Left cardiac atrium (tissue), 4 donors: ENCODE measurements around the gene ZNF83. TPM values are rescaled to one million over a fixed set of nuclear protein-coding genes. Genes with fewer than 3 reads are reported as not detected.
A peak's percentile ranks its signal among the peaks of the same experiment; 100 is the strongest.
"Not testable (repeated sequence)": the region's sequence is repeated elsewhere in the genome, so short reads cannot be mapped to it uniquely, and the experiment has no call there.

Experiments used
- ATAC-seq, 2 donors: fragments of 200-7000 bp; cut with Tn5 transposase; one replicate each; pipeline ENCODE4 v1.9.1; 2020; ENCODE audit warnings: mild to moderate bottlenecking in 2 of 2, moderate library complexity in 2 of 2
- DNase-seq: peaks from one replicate; pipeline ENCODE4 v3.0.0-alpha.2; 2020
- intact Hi-C, 2 donors: fragments of 100-400 bp; cut with DNase I; formaldehyde crosslinking; loops; one replicate each; pipeline versions ENCODE4 v1.14.1 to v1.15.1; 2022 to 2023
- total RNA-seq, 2 donors: library from RNA; stranded (reverse); fragmentation: NEBNext Ultra II Directional; extraction: Animal tissue kit (Norgen Biotek cat#: 25700); gene quantifications; one replicate each; pipeline ENCODE4 v1.2.1, GENCODE V29; 2021
- donor health status: DM: no; HTN: yes; CAD: no.
- donor health status: DM: no; HTN: yes; CAD: no; lungs with severe emphysema.
- donor health status: DM: yes; HTN: yes; CAD: no.
- donor health status: Dilated cardiomyopathy.

ZNF83 gene
- total RNA-seq, 2 donors from 2014 or later: 18.2 to 19.3 TPM

GRCh38 chr19:52646571-52647217 lies 8.5 kb upstream of the ZNF83 start:
- no peak for ATAC-seq
- no peak for DNase-seq
- intact Hi-C loops: no loop called here

- ATAC-seq (no peak), DNase-seq (no peak)
- intact Hi-C loops: no loop called here
Measured at GRCh38 chr19:52640916-52641315, 2.8 kb upstream of the ZNF83 start.

GRCh38 chr19:52639996-52640395 lies 1.8 kb upstream of the ZNF83 start:
- DNase-seq: no peak
- intact Hi-C loops: no loop called here
- ATAC-seq: no peak

GRCh38 chr19:52638601-52639000 lies 446 bp upstream of the ZNF83 start:
- DNase-seq (peak; percentile 37), ATAC-seq (peak; percentile 1 to 63)
- intact Hi-C loops: no loop called here

- DNase-seq (no peak), ATAC-seq (no peak)
- intact Hi-C loops: no loop called here
Measured at GRCh38 chr19:52635786-52636570, 2.2 kb downstream of the ZNF83 start.

- intact Hi-C loops, ATAC-seq, DNase-seq: not testable (repeated sequence)
Measured at GRCh38 chr19:52627441-52627840, 10.7 kb downstream of the ZNF83 start.

GRCh38 chr19:52626915-52627314 lies 11.2 kb downstream of the ZNF83 start:
- ATAC-seq: no peak
- intact Hi-C loops: no loop called here
- DNase-seq: no peak

- ATAC-seq: no peak
- intact Hi-C loops: no loop called here
Measured at GRCh38 chr19:52622261-52622660, 15.9 kb downstream of the ZNF83 start.

GRCh38 chr19:52621376-52621775 lies 16.8 kb downstream of the ZNF83 start:
- intact Hi-C loops: no loop called here
- DNase-seq (no peak), ATAC-seq (no peak)

More at GRCh38 chr19:52622261-52622660, 15.9 kb downstream of the ZNF83 start:
- DNase-seq: no peak

GRCh38 chr19:52613299-52613906 lies 24.8 kb downstream of the ZNF83 start:
- intact Hi-C loops: no loop called here
- DNase-seq (no peak), ATAC-seq (no peak)

GRCh38 chr19:52603558-52604207 lies 34.5 kb downstream of the ZNF83 start:
- DNase-seq (no peak), ATAC-seq (no peak)
- intact Hi-C loops: no loop called here

GRCh38 chr19:52602941-52603340 lies 35.2 kb downstream of the ZNF83 start:
- DNase-seq (no peak), ATAC-seq (no peak)
- intact Hi-C loops: no loop called here

GRCh38 chr19:52601974-52602366 lies 36.2 kb downstream of the ZNF83 start:
- ATAC-seq: peak; percentile 22 to 35
- intact Hi-C loops, DNase-seq: not testable (repeated sequence)

GRCh38 chr19:52601025-52601973 lies 36.9 kb downstream of the ZNF83 start:
- intact Hi-C loops: no loop called here
- DNase-seq (peak; percentile 97), ATAC-seq (peak; percentile 98 to 99)

GRCh38 chr19:52600639-52601024 lies 37.5 kb downstream of the ZNF83 start:
- ATAC-seq (peak; percentile 5 to 26), DNase-seq (peak; percentile 36)
- intact Hi-C loops: no loop called here

GRCh38 chr19:52599241-52599640 lies 38.9 kb downstream of the ZNF83 start:
- ATAC-seq: no peak
- DNase-seq: no peak
- intact Hi-C loops: no loop called here

- intact Hi-C loops, DNase-seq, ATAC-seq: not testable (repeated sequence)
Measured at GRCh38 chr19:52593441-52593840, 44.7 kb downstream of the ZNF83 start.

- ATAC-seq (no peak), DNase-seq (no peak)
- intact Hi-C loops: no loop called here
Measured at GRCh38 chr19:52592301-52592700, 45.9 kb downstream of the ZNF83 start.

- intact Hi-C loops: no loop called here
- no peak for DNase-seq
- no peak for ATAC-seq
Measured at GRCh38 chr19:52590728-52591127, 47.4 kb downstream of the ZNF83 start.
